Nephron progenitor cell (in vitro differentiated cells): Measurements from ENCODE around the gene ZNF700.
"Not testable (repeated sequence)": the region's sequence is repeated elsewhere in the genome, so short reads cannot be mapped to it uniquely, and the experiment has no call there.

ENCODE experiments used
- DNase-seq: peaks from one replicate; pipeline ENCODE4 v3.0.0; 2021
- H3K27ac Mint-ChIP-seq: 2 replicates; pipeline ENCODE4 v1.8.0; 2021; ENCODE audit warnings: mild to moderate bottlenecking, moderate library complexity, mixed read lengths
- H3K27me3 Mint-ChIP-seq: 2 replicates; pipeline ENCODE4 v1.8.0; 2021; ENCODE audit warnings: mild to moderate bottlenecking, low read depth, mixed read lengths; ENCODE audit not compliant: poor library complexity
- H3K36me3 Mint-ChIP-seq: 2 replicates; pipeline ENCODE4 v1.8.0; 2021; ENCODE audit warnings: low read depth, mixed read lengths
- H3K4me1 Mint-ChIP-seq: 2 replicates; pipeline ENCODE4 v1.8.0; 2021; ENCODE audit warnings: mixed read lengths
- H3K4me3 Mint-ChIP-seq: 2 replicates; pipeline ENCODE4 v1.8.0; 2021; ENCODE audit warnings: mild to moderate bottlenecking, moderate library complexity, mixed read lengths
- H3K9me3 Mint-ChIP-seq: 2 replicates; pipeline ENCODE4 v1.8.0; 2021; ENCODE audit warnings: mild to moderate bottlenecking, moderate library complexity, mixed read lengths
- TF ChIP-seq, protein P1 (sequence below): fragments of 200-600 bp; sonication (generic); IDR thresholded peaks from 2 replicates; pipeline ENCODE4 v1.5.0; 2021; ENCODE audit warnings: antibody characterized with exemption

Gene ZNF700

DNA sequence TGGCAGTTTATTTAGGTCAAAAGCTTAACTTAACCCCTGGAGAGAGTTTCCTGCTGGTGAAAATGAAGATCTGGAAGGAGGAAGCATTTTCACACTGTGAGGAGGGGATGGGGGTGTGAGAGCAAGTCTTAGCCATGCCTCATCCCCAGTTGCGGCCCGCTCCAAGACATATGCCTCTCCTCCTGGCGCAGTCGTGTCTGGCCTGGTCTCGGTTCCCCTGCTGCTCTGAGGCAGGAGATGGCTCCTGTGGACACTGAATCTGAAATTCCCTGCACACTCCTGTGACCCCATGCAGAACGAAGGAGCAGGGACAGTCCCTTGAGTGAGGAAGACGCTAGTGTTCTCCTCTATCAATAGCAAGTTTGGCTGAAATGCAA is 37.7 kb upstream of the ZNF700 start:
- Mint-ChIP-seq H3K36me3 (peaks cover 54% of the 10 kb centered on the region), H3K4me1 (peaks cover 30% of the 10 kb centered on the region), H3K9me3 (peaks cover 58% of the 10 kb centered on the region), H3K4me3 (peak overlapping the region; percentile 95), H3K27me3 (peaks cover 13% of the 10 kb centered on the region), H3K27ac (peak overlapping the region; percentile 99)
- DNase-seq = no peak
- TF ChIP-seq, protein P1, sequence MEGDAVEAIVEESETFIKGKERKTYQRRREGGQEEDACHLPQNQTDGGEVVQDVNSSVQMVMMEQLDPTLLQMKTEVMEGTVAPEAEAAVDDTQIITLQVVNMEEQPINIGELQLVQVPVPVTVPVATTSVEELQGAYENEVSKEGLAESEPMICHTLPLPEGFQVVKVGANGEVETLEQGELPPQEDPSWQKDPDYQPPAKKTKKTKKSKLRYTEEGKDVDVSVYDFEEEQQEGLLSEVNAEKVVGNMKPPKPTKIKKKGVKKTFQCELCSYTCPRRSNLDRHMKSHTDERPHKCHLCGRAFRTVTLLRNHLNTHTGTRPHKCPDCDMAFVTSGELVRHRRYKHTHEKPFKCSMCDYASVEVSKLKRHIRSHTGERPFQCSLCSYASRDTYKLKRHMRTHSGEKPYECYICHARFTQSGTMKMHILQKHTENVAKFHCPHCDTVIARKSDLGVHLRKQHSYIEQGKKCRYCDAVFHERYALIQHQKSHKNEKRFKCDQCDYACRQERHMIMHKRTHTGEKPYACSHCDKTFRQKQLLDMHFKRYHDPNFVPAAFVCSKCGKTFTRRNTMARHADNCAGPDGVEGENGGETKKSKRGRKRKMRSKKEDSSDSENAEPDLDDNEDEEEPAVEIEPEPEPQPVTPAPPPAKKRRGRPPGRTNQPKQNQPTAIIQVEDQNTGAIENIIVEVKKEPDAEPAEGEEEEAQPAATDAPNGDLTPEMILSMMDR = no peak

DNA sequence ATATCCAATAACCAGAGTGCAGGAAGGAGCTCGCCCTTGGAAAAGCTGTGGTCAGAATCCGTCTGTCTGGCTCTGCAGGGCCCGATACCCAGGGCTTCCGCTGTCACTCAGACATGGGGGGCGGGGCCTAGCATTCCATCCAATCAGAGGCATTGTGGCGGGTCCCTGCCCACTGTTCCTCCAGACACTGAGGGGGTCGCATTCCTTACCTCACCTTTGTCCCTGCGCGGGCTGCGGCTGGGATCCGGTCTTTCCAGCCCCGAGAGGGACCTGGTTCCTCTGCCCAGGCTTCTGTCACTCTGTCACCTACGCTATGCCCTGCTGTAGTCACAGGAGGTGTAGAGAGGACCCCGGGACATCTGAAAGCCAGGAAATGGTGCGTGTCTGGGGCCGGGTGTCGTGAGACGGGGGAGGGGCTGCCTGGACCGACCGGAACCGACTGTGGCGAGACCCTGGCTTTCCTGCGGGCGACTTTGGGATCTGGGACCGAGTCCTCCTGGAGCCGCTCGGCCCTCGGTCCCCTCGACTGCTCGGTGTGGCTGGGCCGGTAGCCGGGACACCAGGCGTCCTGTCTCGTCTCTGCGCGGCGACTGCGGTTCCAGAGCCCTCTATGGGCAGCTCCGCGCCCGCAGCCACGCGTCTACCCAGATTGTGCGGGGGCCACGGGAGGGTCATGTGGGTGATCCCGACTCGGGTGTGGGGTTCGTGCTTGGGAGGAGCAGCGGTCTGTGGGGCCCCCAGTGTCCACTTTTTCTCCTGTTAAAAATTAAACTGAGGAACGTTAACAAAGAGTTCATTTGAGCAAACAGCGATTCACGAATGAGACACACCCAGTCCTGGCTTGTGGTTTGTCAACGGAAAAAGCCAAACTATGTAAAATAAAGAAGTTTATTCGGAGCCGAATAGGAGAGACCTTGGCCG is 37.0 kb upstream of the ZNF700 start, which contains the start of gene ZNF69:
Gene ZNF69 (plus strand): TSS at position 172 of the 921 bp plus-strand sequence. CDS start 142 bp downstream, at position 314.
- peaks cover 64% of the 10 kb centered on the region for H3K9me3 Mint-ChIP-seq
- H3K4me3 Mint-ChIP-seq = peak within 1 kb of the TSS; percentile 95
- TF ChIP-seq, protein P1 = no peak
- H3K36me3 Mint-ChIP-seq = peaks cover 61% of the 10 kb centered on the region
- peak; percentile 94 for DNase-seq
- peaks cover 9% of the 10 kb centered on the region for H3K27me3 Mint-ChIP-seq
- peak within 1 kb of the TSS; percentile 99 for H3K27ac Mint-ChIP-seq
- H3K4me1 Mint-ChIP-seq = peaks cover 30% of the 10 kb centered on the region

DNA sequence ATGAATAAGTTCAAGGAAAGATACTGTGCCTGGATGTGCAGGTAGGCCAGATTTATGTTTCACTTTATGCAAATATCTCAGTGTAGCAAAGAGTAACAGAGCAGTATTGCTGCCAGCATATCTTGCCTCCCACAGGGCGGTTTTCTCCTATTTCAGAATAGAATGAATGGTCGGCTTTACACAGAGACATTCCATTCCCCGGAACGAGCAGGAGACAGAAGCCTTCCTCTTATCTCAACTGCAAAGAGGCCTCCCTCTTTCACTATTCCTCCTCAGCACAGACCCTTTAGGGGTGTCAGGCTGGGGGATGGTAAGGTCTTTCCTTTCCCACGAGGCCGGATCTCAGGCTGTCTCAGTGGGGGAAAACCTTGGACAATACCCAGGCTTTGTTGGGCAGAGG is 35.0 kb upstream of the ZNF700 start:
- H3K27me3 Mint-ChIP-seq, H3K27ac Mint-ChIP-seq, DNase-seq: not testable (repeated sequence)
- Mint-ChIP-seq H3K4me1 (peaks cover 30% of the 10 kb centered on the region), H3K36me3 (peaks cover 81% of the 10 kb centered on the region), H3K4me3 (peak overlapping the region; percentile 95), H3K9me3 (peaks cover 85% of the 10 kb centered on the region)

DNA sequence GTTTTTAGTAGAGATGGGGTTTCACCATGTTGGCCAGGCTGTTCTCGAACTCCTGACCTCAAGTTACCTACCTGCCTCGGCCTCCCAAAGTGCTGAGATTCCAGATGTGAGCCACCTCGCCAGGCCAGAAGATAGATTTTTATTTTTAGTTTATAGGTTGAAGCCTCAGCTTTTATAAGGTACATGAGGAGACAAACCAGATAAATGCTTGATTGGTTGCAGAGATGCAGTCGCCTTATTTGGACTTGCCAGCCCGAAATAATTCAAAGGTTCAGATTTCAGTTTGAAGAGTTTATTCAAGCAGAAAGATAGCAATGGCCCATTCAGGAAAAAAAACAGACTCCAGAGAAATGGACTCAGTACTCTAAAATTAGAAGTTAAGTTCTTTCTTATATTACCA is 34.3 kb upstream of the ZNF700 start:
- Mint-ChIP-seq H3K9me3 (peaks cover 92% of the 10 kb centered on the region), H3K27ac (no peak overlapping the region), H3K4me3 (no peak overlapping the region), H3K36me3 (peaks cover 88% of the 10 kb centered on the region), H3K27me3 (peaks cover 12% of the 10 kb centered on the region), H3K4me1 (peaks cover 30% of the 10 kb centered on the region)
- DNase-seq = no peak
- TF ChIP-seq, protein P1 = no peak

DNA sequence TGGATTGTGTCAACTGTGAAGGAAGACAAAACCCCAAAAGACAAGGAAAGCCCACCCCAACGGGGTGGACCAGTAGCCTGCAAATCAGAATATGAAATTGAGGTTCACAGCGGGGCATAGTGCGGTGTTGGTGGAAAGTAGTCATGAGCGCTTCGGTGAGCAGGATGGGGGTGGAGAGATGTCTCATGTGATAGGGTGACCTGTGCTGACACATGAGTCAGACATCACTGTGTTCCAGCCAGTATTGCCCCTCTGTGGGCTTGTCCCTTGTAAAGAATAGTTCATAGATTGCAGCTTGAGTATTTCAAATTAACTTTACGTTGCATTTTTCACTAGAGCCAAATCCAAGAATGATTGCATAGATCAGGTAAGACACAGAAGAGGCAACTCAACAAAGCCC is 30.1 kb upstream of the ZNF700 start:
- Mint-ChIP-seq H3K36me3 (peaks cover 89% of the 10 kb centered on the region), H3K27ac (no peak overlapping the region), H3K9me3 (peaks cover 97% of the 10 kb centered on the region), H3K4me3 (no peak overlapping the region), H3K4me1 (peaks cover under 1% of the 10 kb centered on the region), H3K27me3 (peaks cover 4% of the 10 kb centered on the region)
- TF ChIP-seq, protein P1 = no peak
- no peak for DNase-seq

DNA sequence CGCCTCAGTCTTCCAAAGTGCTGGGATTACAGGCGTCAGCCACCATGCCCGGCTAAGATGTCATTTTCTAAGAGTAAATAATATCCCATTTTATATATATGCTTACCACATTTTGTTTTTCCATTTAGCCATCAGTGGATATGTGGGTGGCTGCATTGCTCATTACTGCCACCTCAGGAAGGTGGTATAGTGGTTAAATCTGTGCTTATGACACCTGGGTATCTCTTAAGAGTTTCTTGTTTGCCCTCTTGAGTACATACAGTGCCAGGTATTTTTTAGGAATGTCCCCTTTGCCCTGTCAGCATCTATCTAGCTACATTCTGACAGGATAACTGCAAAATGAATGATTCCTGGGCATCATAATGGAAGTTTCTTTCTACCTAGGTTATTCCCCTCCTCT is 22.7 kb upstream of the ZNF700 start:
- Mint-ChIP-seq H3K36me3 (peaks cover 95% of the 10 kb centered on the region), H3K9me3 (peaks cover 98% of the 10 kb centered on the region), H3K4me1 (no peaks in the 10 kb centered on the region), H3K27ac (no peak overlapping the region), H3K4me3 (no peak overlapping the region), H3K27me3 (peaks cover 4% of the 10 kb centered on the region)
- DNase-seq = no peak
- TF ChIP-seq, protein P1 = no peak
